ENCODE results near the gene AKIRIN2.

Gene AKIRIN2

GRCh38 chr6:87701676-87702588, at the start of gene AKIRIN2:
AKIRIN2 (minus strand) TSS chr6:87702233; CDS start chr6:87701684, 549 bp downstream.
- H3K27me3 ChIP-seq (ENCODE audit: insufficient read depth, low read length): no peaks in the 10 kb centered on the region
- peaks cover 8% of the 10 kb centered on the region; the same call in 1 of the 2 replicates for H3K36me3 ChIP-seq (ENCODE audit: insufficient read depth, low read length)
- H3K4me1 ChIP-seq (ENCODE audit: control insufficient read depth, insufficient read depth, low read length, unreplicated experiment): peaks cover 26% of the 10 kb centered on the region
- H3K79me2 ChIP-seq (ENCODE audit: control insufficient read depth, insufficient read depth, low read length, unreplicated experiment): peaks cover 51% of the 10 kb centered on the region
- peak within 1 kb of the TSS; percentile 95 for H2AFZ ChIP-seq (ENCODE audit: low read length, unreplicated experiment)
- H3K4me3 ChIP-seq (ENCODE audit: low read depth, low read length): peak within 1 kb of the TSS; percentile 93
- peak within 1 kb of the TSS; percentile 96 for H3K27ac ChIP-seq (ENCODE audit: low read depth, low read length)

- H3K27ac ChIP-seq (ENCODE audit: low read depth, low read length): no peak overlapping the region
- no peak overlapping the region for H2AFZ ChIP-seq (ENCODE audit: low read length, unreplicated experiment)
Measured at GRCh38 chr6:87747646-87748045, 45.6 kb upstream of the AKIRIN2 start.

GRCh38 chr6:87745966-87746721, 44.1 kb upstream of the AKIRIN2 start:
- no peaks in the 10 kb centered on the region for H3K79me2 ChIP-seq (ENCODE audit: control insufficient read depth, insufficient read depth, low read length, unreplicated experiment)
- no peaks in the 10 kb centered on the region for H3K36me3 ChIP-seq (ENCODE audit: insufficient read depth, low read length)
- H3K27me3 ChIP-seq (ENCODE audit: insufficient read depth, low read length): no peaks in the 10 kb centered on the region
- no peak overlapping the region for H3K4me3 ChIP-seq (ENCODE audit: low read depth, low read length)
- no peak overlapping the region for H2AFZ ChIP-seq (ENCODE audit: low read length, unreplicated experiment)
- H3K4me1 ChIP-seq (ENCODE audit: control insufficient read depth, insufficient read depth, low read length, unreplicated experiment): no peaks in the 10 kb centered on the region
- no peak overlapping the region for H3K27ac ChIP-seq (ENCODE audit: low read depth, low read length)

More at GRCh38 chr6:87747646-87748045, 45.6 kb upstream of the AKIRIN2 start:
- Histone ChIP-seq H3K4me1 (ENCODE audit: control insufficient read depth, insufficient read depth, low read length, unreplicated experiment) (no peaks in the 10 kb centered on the region), H3K27me3 (ENCODE audit: insufficient read depth, low read length) (no peaks in the 10 kb centered on the region), H3K79me2 (ENCODE audit: control insufficient read depth, insufficient read depth, low read length, unreplicated experiment) (no peaks in the 10 kb centered on the region), H3K36me3 (ENCODE audit: insufficient read depth, low read length) (no peaks in the 10 kb centered on the region), H3K4me3 (ENCODE audit: low read depth, low read length) (no peak overlapping the region)

GRCh38 chr6:87743454-87743853, 41.4 kb upstream of the AKIRIN2 start:
- peak overlapping the region; percentile 23 for H2AFZ ChIP-seq (ENCODE audit: low read length, unreplicated experiment)
- H3K4me1 ChIP-seq (ENCODE audit: control insufficient read depth, insufficient read depth, low read length, unreplicated experiment): no peaks in the 10 kb centered on the region
- no peaks in the 10 kb centered on the region for H3K79me2 ChIP-seq (ENCODE audit: control insufficient read depth, insufficient read depth, low read length, unreplicated experiment)
- H3K27ac ChIP-seq (ENCODE audit: low read depth, low read length): no peak overlapping the region
- no peaks in the 10 kb centered on the region for H3K27me3 ChIP-seq (ENCODE audit: insufficient read depth, low read length)
- H3K4me3 ChIP-seq (ENCODE audit: low read depth, low read length): no peak overlapping the region
- no peaks in the 10 kb centered on the region for H3K36me3 ChIP-seq (ENCODE audit: insufficient read depth, low read length)

- no peaks in the 10 kb centered on the region for H3K27me3 ChIP-seq (ENCODE audit: insufficient read depth, low read length)
- H3K27ac ChIP-seq (ENCODE audit: low read depth, low read length): no peak overlapping the region
- H3K4me1 ChIP-seq (ENCODE audit: control insufficient read depth, insufficient read depth, low read length, unreplicated experiment): no peaks in the 10 kb centered on the region
- no peaks in the 10 kb centered on the region for H3K36me3 ChIP-seq (ENCODE audit: insufficient read depth, low read length)
- no peak overlapping the region for H3K4me3 ChIP-seq (ENCODE audit: low read depth, low read length)
- H2AFZ ChIP-seq (ENCODE audit: low read length, unreplicated experiment): no peak overlapping the region
- H3K79me2 ChIP-seq (ENCODE audit: control insufficient read depth, insufficient read depth, low read length, unreplicated experiment): no peaks in the 10 kb centered on the region
Measured at GRCh38 chr6:87742106-87742505, 40.1 kb upstream of the AKIRIN2 start.

- Histone ChIP-seq H2AFZ (ENCODE audit: low read length, unreplicated experiment) (no peak overlapping the region), H3K27me3 (ENCODE audit: insufficient read depth, low read length) (no peaks in the 10 kb centered on the region), H3K79me2 (ENCODE audit: control insufficient read depth, insufficient read depth, low read length, unreplicated experiment) (no peaks in the 10 kb centered on the region), H3K36me3 (ENCODE audit: insufficient read depth, low read length) (no peaks in the 10 kb centered on the region), H3K4me3 (ENCODE audit: low read depth, low read length) (no peak overlapping the region), H3K27ac (ENCODE audit: low read depth, low read length) (no peak overlapping the region), H3K4me1 (ENCODE audit: control insufficient read depth, insufficient read depth, low read length, unreplicated experiment) (no peaks in the 10 kb centered on the region)
Measured at GRCh38 chr6:87741001-87741650, 39.1 kb upstream of the AKIRIN2 start.

- H2AFZ ChIP-seq (ENCODE audit: low read length, unreplicated experiment): no peak overlapping the region
- H3K27me3 ChIP-seq (ENCODE audit: insufficient read depth, low read length): no peaks in the 10 kb centered on the region
- no peak overlapping the region for H3K27ac ChIP-seq (ENCODE audit: low read depth, low read length)
- no peaks in the 10 kb centered on the region for H3K36me3 ChIP-seq (ENCODE audit: insufficient read depth, low read length)
- H3K4me3 ChIP-seq (ENCODE audit: low read depth, low read length): no peak overlapping the region
- no peaks in the 10 kb centered on the region for H3K79me2 ChIP-seq (ENCODE audit: control insufficient read depth, insufficient read depth, low read length, unreplicated experiment)
- no peaks in the 10 kb centered on the region for H3K4me1 ChIP-seq (ENCODE audit: control insufficient read depth, insufficient read depth, low read length, unreplicated experiment)
Measured at GRCh38 chr6:87738744-87739143, 36.7 kb upstream of the AKIRIN2 start.

- no peaks in the 10 kb centered on the region for H3K27me3 ChIP-seq (ENCODE audit: insufficient read depth, low read length)
- H3K79me2 ChIP-seq (ENCODE audit: control insufficient read depth, insufficient read depth, low read length, unreplicated experiment): no peaks in the 10 kb centered on the region
- no peaks in the 10 kb centered on the region for H3K36me3 ChIP-seq (ENCODE audit: insufficient read depth, low read length)
- no peak overlapping the region for H3K27ac ChIP-seq (ENCODE audit: low read depth, low read length)
- H2AFZ ChIP-seq (ENCODE audit: low read length, unreplicated experiment): no peak overlapping the region
- no peak overlapping the region for H3K4me3 ChIP-seq (ENCODE audit: low read depth, low read length)
- H3K4me1 ChIP-seq (ENCODE audit: control insufficient read depth, insufficient read depth, low read length, unreplicated experiment): no peaks in the 10 kb centered on the region
Measured at GRCh38 chr6:87738000-87738399, 36.0 kb upstream of the AKIRIN2 start.

GRCh38 chr6:87736809-87737540, 34.9 kb upstream of the AKIRIN2 start:
- no peaks in the 10 kb centered on the region for H3K36me3 ChIP-seq (ENCODE audit: insufficient read depth, low read length)
- H3K27ac ChIP-seq (ENCODE audit: low read depth, low read length): no peak overlapping the region
- H3K79me2 ChIP-seq (ENCODE audit: control insufficient read depth, insufficient read depth, low read length, unreplicated experiment): no peaks in the 10 kb centered on the region
- H2AFZ ChIP-seq (ENCODE audit: low read length, unreplicated experiment): no peak overlapping the region
- peaks cover 8% of the 10 kb centered on the region for H3K4me1 ChIP-seq (ENCODE audit: control insufficient read depth, insufficient read depth, low read length, unreplicated experiment)
- no peaks in the 10 kb centered on the region for H3K27me3 ChIP-seq (ENCODE audit: insufficient read depth, low read length)
- no peak overlapping the region for H3K4me3 ChIP-seq (ENCODE audit: low read depth, low read length)

Measured in ACC112 (cell line).